ENCODE data around the gene FN1.

DNA sequence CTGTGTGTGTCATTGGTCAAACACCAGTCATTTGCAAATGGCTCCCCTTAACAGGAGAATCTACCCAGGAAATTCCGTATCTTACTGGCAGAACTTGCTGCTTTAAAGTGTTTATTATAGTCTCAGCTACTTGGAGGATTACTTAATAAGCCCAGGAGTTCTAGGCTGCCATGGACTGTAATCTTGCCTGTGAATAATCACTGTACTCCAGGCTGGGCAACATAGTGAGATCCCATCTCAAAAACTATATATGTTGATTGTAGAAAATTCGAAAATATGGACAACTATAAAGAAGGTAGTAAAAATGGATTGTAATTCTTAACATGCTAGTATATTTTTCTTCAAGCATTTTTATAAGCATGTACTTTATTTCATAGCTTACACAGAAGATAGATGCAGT lies 119.5 kb downstream of the FN1 start:
- TF ChIP-seq, protein P1, sequence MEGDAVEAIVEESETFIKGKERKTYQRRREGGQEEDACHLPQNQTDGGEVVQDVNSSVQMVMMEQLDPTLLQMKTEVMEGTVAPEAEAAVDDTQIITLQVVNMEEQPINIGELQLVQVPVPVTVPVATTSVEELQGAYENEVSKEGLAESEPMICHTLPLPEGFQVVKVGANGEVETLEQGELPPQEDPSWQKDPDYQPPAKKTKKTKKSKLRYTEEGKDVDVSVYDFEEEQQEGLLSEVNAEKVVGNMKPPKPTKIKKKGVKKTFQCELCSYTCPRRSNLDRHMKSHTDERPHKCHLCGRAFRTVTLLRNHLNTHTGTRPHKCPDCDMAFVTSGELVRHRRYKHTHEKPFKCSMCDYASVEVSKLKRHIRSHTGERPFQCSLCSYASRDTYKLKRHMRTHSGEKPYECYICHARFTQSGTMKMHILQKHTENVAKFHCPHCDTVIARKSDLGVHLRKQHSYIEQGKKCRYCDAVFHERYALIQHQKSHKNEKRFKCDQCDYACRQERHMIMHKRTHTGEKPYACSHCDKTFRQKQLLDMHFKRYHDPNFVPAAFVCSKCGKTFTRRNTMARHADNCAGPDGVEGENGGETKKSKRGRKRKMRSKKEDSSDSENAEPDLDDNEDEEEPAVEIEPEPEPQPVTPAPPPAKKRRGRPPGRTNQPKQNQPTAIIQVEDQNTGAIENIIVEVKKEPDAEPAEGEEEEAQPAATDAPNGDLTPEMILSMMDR (IDR thresholded peaks at IDR 0.05), result no peak
- TF ChIP-seq EZH2 (IDR thresholded peaks at IDR 0.05; ENCODE audit: borderline replicate concordance, insufficient read depth, low read depth, low read length, poor library complexity, severe bottlenecking), result no peak
